ENCODE results near the gene ELOVL4.

The ELOVL4 gene

GRCh38 chr6:79947191-79948186, at the start of gene ELOVL4:
Gene ELOVL4, minus strand, starts transcription at chr6:79947553. Its CDS starts 274 bp downstream, at chr6:79947279.
- peak; percentile 65 to 69 for DNase-seq (ENCODE audit: low read depth in 2 of 2)

- no peak for DNase-seq (ENCODE audit: low read depth in 2 of 2)
Observed at GRCh38 chr6:79993911-79994309, 46.6 kb upstream of the ELOVL4 start.

- DNase-seq (ENCODE audit: low read depth in 2 of 2) = no peak
Observed at GRCh38 chr6:79993012-79993910, 45.9 kb upstream of the ELOVL4 start.

GRCh38 chr6:79989641-79990040, 42.3 kb upstream of the ELOVL4 start:
- no peak for DNase-seq (ENCODE audit: low read depth in 2 of 2)

- DNase-seq (ENCODE audit: low read depth in 2 of 2) = no peak
Observed at GRCh38 chr6:79985128-79985527, 37.8 kb upstream of the ELOVL4 start.

GRCh38 chr6:79984261-79984660, 36.9 kb upstream of the ELOVL4 start:
- DNase-seq (ENCODE audit: low read depth in 2 of 2) = no peak

GRCh38 chr6:79981652-79982051, 34.3 kb upstream of the ELOVL4 start:
- DNase-seq (ENCODE audit: low read depth in 2 of 2) = no peak

- no peak for DNase-seq (ENCODE audit: low read depth in 2 of 2)
Observed at GRCh38 chr6:79971193-79971592, 23.8 kb upstream of the ELOVL4 start.

- DNase-seq (ENCODE audit: low read depth in 2 of 2) = no peak
Observed at GRCh38 chr6:79969784-79970183, 22.4 kb upstream of the ELOVL4 start.

GRCh38 chr6:79967178-79967577, 19.8 kb upstream of the ELOVL4 start:
- no peak for DNase-seq (ENCODE audit: low read depth in 2 of 2)

- DNase-seq (ENCODE audit: low read depth in 2 of 2) = no peak
Observed at GRCh38 chr6:79964607-79965081, 17.3 kb upstream of the ELOVL4 start.

- no peak for DNase-seq (ENCODE audit: low read depth in 2 of 2)
Observed at GRCh38 chr6:79954849-79955248, 7.5 kb upstream of the ELOVL4 start.

GRCh38 chr6:79949233-79949632, 1.9 kb upstream of the ELOVL4 start:
- no peak for DNase-seq (ENCODE audit: low read depth in 2 of 2)

- peak in 1 of 2 experiments; percentile 15 for DNase-seq (ENCODE audit: low read depth in 2 of 2)
Observed at GRCh38 chr6:79946272-79947190, 822 bp downstream of the ELOVL4 start.

- no peak for DNase-seq (ENCODE audit: low read depth in 2 of 2)
Observed at GRCh38 chr6:79943133-79943532, 4.2 kb downstream of the ELOVL4 start.

GRCh38 chr6:79941489-79942151, 5.7 kb downstream of the ELOVL4 start:
- DNase-seq (ENCODE audit: low read depth in 2 of 2) = no peak

- no peak for DNase-seq (ENCODE audit: low read depth in 2 of 2)
Observed at GRCh38 chr6:79928478-79928998, 18.8 kb downstream of the ELOVL4 start.

GRCh38 chr6:79927758-79928157, 19.6 kb downstream of the ELOVL4 start:
- DNase-seq (ENCODE audit: low read depth in 2 of 2) = no peak

GRCh38 chr6:79923270-79923669, 24.1 kb downstream of the ELOVL4 start:
- DNase-seq (ENCODE audit: low read depth in 2 of 2) = no peak

- DNase-seq (ENCODE audit: low read depth in 2 of 2) = no peak
Observed at GRCh38 chr6:79922018-79922417, 25.3 kb downstream of the ELOVL4 start.
